GM19099 (cell line): Measurements from ENCODE around the gene CFAP99.

Experiments
- POLR2A ChIP-seq: IDR thresholded peaks from 3 replicates; pipeline ENCODE4 v1.6.1; 2011; ENCODE audit warnings: low read depth; ENCODE audit not compliant: insufficient read length; ENCODE audit errors: extremely low read depth

Gene CFAP99

DNA sequence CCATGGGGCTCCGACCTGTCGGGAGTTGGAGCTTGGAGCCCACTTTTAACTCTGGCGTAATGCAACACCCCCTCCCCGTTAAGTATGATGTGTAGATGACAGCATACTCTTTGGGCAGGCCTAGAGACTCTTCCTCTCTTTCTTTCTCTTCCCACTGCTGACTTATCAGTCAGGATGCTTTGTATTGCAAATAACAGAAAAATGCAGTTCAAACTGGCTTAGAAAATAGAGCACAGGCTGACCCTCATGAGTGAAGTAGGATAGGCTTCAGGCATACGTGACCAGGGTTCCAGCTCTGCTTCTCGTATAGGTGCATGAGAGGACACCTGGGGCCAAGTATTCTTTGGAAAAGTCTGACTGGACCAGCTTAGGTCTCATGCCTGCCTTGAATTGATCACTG is 26.8 kb downstream of the CFAP99 start:
- TF ChIP-seq POLR2A, result no peak

DNA sequence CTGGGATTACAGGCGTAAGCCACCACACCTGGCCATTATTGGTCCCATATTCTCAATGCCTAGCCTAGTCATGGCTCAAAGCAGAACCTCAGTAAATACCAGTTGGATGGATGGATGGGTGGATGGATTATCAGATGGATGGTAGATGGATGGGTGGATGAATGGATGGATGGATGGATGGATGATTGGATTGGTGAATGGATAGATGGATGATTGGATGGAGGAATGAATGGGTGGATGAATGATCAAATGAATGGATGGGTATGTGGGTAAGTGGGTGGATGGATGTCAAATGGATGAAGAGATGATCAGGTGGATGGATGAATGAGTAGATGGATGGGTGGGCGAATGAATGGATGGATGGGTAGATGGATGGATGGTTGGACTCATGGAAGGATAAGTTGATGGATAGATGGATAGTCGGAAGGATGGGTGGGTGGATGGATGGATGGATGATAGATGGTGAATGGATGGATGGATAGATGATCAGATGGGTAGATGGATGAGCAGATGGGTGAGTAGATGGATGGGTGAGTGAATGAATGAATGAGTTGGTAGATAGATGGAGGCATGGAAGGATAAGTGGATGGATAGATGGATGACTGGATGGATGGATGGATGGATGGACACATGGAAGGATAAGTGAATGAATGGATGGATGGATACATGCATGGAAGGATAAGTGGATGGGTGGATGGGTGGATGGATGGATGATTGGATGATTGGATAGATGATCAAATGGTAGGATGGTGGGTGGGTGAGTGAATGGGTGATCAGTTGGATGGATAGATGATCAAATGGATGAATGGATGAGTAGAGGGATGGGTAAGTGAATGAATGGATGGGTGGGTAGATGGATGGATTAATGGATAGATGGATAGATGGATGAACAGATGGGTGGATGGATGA is 28.2 kb downstream of the CFAP99 start:
- TF ChIP-seq POLR2A, result no peak

DNA sequence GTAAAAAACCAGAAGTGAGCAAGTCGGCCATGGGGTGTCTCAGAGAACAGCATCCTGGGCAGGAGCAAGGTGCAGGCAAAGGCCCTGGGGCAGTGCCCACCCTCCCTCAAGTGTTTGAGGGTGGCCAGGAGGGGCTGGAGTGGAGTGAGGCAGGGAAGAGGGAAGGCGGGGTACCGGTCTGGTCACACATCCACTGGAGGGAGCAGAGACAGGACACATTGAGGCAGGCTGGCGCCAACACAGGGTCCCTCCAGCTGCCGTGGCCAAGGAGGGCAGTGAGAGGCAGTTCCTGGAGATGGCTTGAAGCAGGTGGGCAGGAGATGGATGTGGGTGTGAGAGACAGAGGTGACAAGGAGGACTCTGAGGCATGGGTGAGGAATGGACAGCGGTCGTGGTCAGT is 29.8 kb downstream of the CFAP99 start:
- no peak for TF ChIP-seq POLR2A

DNA sequence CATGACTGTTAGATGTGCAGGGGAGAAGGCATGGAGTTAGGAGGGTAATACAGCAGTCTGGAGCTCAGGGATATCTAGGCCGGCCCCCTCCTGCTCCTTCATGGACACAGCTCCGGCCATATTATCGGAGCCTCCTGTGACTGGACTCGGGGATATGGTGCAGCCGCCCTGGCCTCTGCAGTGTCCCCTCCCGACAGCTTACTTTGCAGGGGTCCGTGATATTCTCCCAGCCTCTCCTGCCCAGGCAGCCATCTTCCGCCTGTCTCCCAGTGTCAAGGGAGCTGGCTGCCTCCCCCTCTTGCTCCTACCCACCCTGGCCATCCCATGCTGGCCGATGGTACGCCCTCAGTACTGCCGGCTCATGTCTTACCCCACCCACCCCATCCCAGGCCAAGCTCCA is 30.3 kb downstream of the CFAP99 start:
- no peak for TF ChIP-seq POLR2A

DNA sequence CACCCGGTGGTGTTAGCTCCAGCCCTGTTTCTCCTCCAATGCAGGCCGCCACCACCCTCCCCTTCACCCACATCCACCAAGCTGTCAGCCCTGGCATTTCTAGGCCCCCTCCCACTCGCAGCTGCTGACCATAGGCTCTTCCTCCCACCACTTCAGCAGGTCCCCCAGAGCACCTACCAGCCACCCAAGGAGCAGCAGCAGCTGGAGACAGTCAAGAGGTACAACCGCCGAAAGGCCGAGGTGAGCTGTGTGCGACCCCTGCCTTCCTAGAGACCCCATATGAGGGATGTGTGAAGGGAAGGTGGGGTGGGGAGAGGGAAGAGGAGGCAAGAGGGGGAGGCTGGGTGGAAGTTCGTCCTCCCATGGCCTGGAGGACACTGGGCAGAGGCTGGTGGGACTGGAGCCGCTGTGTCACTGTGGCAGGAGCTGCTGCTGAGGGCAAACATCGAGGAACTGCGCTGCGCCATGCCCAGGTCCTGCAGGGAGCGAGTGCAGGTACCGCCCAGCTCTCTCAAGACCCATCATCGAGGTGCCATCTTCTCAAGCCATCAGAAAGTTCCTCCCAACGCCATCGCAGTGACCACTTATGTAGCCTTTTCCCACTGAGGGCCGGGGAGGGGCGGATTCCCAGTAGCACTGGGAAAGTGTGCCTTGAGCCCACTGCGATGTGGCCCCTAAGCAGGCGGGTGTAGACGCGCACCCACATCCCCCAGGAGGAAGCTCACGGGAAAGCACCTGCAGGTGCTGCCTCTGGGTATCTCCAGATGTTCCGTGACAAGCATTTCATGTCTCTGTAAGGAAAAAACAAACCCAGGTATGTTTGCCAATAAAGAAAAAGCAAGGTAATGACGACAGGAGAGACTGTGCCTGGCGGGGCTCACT is 31.0 kb downstream of the CFAP99 start:
- TF ChIP-seq POLR2A, result no peak

DNA sequence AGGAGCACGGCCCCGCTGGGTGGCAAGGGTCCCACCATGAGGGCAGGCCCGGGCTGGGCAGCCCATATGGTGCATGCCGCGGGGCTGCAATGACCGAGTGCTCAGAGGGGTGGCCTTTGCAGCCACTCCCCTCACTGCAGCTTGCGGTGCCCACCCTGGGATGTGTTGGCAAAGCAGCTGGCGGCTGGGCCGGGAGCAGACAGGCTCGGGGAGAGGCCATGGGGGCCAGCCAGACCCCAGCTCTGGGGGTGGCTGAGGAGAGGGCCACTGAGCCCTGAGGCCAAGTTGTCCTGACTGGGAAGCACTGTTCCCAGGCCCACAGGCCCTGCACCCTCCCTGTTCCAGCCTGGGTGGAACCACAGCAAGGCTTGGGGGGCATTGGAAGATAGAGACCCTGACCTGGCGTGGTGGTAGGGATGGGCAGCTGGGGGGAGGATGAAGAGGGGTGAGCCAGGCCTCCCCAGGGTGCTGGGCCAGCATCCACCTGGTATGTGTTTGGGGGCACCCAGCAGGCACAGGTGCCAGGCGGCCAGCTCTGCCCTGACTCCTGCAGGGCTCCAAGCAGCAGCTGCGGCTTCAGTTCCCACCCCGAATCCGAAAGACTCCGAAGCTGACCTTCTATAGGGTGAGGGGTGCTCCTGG is 31.8 kb downstream of the CFAP99 start:
- no peak for TF ChIP-seq POLR2A

DNA sequence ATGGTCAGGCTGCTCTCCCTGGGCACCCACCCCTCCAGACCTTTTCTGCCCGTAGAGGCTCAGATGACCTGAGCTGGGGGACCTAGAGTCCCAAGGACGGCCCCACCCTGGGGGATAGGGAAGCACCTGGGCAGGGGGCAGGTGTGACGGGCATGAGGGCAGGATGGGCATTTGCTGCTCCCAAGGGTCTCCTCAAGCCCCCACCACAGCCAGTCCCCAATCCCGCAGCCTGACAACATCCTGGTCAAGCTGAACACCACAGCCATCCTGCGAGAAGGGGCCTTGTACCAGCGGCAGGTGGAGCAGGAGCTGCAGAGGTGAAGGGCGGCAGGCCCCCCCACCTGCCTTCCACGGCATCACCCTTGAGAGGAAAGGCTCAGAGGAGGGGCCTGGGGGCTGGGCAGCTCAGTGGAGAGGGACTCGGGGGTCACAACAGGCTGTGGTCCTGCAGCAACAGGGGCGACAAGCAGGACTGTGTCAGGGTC is 32.3 kb downstream of the CFAP99 start:
- TF ChIP-seq POLR2A, result no peak

DNA sequence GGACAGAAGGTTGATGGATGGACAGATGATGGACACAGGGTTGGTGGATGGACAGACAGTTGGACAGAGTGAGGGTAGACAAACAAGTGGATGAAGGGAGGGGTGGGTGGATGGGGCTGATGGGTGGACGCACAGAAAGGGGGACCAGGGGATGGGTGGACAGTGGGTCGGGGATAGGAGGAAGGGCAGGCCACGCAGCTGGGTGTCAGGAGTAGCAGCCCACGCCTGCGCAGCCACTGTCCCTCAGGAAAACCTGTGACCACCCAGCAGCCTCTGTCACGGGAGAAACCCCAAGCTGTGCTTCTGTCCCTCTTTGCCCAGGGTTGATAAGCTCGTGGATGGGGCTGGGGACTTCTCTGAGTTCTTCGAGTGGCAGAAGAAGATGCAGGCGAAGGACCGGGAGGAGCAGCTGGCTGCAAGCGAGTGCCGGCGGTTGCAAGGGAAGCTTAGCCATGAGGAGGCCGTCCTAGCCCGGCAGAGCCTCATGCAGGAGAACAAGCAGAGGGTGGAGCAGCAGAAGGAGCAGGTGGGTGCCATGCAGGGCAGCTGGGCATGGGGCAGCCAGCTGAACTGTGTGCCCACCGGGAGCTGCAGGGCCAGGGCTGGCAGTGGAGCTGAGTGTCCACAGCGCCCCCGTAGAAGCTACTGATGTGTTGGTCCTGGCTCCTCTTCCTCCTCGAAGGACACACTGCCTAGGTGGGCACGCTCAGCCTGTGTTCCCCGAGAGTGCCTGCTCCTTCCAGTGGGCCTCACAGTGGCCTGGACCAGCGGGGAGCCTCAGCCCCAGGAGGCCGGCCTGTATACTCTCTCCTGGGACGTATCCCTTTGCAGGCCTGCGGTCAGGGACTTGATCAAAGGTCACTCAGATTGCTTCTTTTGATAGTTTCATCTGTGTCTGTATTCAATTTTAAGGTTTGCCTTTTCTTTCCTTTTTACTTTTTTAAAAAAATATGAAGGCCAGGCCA is 33.3 kb downstream of the CFAP99 start:
- TF ChIP-seq POLR2A, result no peak

DNA sequence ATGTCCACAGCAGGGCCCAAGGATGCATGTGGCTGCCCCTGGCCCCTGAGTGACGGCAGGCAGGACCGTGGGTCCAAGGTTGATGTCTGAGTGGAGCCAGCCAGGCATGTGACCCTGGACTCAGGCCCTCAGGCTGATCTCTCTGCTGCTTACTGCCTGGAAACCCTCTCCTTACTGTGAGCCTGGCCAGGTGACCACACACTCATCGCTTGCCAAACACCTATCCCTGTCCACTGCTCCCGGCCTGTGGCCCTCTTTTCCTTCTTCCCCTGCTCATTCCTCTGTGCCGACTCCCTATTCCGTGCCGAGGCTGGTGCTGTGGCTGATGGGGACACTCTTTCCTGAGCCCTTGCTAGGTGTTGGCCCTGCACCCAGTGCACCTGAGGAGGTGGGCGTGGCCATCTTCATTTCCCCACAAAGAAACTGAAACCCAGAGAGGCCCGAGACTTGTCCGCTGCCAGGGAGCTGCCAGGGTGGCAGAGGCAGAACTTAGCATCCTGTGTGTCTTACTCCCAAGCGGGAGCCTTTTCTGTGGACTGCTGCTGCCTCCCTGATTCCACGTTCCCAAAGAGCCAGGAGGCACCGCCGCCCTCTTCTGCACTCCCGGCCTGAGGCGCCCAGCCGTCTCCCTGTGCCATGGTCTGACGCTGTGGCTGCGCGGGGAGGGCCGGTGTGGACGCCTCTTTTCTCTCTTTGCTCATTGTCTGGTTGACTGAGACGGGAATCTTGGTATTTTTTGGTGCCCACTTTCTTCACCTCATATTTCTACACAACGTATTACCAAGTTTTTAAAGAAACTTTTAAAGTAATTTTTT is 38.9 kb downstream of the CFAP99 start:
- TF ChIP-seq POLR2A, result no peak

DNA sequence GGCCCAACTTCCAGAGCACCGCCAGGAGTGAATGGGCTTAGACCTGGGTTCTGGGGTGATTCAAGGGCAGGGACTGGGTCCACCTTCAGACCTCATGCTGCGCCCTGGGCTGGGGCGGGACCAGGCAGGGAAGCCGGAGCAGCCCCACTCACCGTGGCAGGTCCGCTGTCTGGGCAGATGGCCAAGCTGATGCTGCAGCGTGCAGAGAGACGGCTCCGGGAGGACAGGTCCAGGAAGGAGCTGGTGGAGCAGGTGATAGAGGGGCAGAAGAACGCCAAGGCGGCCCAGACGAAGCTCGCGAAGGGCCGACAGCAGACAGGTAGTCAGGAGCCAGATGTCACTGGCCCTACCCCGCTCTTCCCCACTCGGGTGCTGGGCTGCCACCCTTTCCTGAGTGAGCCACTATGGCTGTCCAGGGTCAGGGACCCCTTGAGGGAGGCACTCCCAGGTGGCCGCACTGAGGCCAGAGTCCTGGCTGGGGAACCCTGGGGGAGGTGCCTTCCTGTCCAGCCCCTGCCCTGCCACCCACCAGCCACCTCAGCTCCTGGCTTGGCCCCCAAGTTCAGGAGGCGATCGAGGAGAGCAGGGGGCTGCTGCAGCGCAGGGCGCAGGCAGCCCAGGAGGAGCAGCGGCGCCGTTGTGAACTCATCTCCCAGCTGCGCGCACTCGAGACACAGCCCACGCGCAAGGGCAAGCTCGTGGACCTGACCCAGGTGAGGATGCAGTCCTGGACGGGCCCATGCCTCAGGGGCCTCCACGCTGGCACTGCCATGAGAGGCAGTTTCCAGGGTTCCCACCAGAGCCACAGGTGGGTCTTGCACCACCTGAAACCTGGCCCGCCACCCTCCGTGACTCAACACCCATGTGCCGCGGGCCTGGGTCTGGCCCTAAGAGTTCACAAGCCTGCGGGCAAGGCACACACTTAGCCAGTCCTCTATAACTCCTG is 40.1 kb downstream of the CFAP99 start:
- TF ChIP-seq POLR2A, result no peak

DNA sequence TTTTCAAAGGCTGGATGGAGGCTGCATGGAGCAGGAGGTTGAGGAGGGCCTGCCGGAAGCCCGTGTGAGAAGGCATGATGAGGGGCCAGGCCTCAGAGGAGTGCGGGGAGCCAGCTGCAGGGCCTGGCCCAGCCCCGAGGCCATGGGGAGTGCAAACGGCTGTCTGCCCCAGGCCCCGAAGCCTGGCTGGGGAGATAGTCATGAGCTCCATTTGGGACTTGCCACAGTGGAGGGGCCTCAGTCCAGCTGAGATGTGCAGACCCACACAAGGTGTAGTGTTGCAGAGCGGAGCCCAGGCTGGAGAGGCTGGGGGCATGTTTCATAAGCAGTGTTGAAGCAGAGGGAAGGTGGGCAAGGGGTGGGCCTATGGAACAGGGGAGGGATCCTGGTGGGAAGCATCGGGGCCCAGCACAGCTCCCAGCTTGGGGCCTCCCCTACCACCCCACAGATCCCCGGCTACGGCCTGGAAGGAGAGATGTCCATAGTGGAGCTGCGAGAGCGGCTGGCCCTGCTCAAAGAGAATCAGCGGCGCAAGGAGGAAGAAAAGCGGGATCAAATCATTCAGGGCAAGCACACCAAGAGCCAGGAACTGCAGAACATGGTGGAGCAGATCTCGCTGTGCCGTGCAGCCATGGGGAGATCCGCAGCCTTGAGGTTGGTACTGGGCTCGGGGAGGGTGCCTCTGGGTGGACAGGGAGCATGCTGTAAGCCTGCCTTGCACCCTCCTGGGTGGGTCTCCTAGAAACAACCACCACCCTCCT is 41.0 kb downstream of the CFAP99 start:
- TF ChIP-seq POLR2A, result no peak

DNA sequence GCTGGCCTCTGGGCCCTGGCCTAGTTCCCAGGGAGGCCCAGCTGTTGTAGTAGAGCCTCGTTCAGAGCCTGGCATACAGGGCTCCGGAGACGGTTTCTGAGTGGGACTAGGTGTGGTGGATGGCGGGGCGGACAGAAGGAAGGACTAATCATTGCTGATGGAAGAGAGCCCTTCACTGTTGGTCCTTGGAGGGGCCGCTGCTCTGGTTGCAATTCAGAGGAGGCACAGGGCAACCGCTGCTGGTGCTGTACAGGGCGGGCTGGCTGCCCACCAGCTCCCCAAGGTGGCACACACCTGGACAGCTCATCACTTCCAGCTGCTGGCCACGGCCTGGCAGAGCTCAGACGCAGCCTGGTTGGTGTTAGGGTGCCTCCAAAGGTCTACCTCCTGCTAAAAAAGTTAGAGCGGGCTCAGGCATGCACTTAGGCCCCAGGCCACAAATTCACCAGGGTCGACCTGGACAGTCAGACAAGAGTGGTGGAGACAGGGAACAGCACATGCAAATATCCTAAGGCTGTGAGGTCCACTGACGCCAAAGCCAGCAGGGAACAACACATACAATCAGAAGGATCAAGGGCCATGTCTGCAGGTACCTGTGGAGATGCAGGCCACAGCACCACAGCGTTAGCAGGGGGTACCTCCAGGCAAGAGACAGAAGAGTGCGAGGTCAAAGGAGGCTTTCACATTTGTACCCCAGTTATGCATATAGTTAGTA is 42.6 kb downstream of the CFAP99 start:
- no peak for TF ChIP-seq POLR2A
